Keratinocyte (primary cell): Measurements from ENCODE around the gene ZNF33B. TPM values are rescaled to one million over a fixed set of nuclear protein-coding genes. Genes with fewer than 3 reads are reported as not detected.
A peak's percentile ranks its signal among the peaks of the same experiment; 100 is the strongest.

Source experiments
- DNase-seq: peaks from one replicate; pipeline ENCODE4 v3.0.0-alpha.2; 2011; ENCODE audit warnings: low read depth, missing footprints, low spot score
- FAIRE-seq: peaks from 2 replicates; lab custom pipeline; 2011; peaks lifted over from hg19 to GRCh38; lab: Jason Lieb, UNC
- H2AFZ ChIP-seq: 2 replicates; pipeline ENCODE4 v1.6.0; 2012; ENCODE audit warnings: low read length, control low read depth, inconsistent platforms; ENCODE audit not compliant: control insufficient read depth
- H3K27ac ChIP-seq: 2 replicates; pipeline ENCODE4 v1.5.1; 2011; ENCODE audit warnings: low read length; ENCODE audit not compliant: control insufficient read depth, insufficient read depth
- H3K27me3 ChIP-seq: 3 replicates; pipeline ENCODE4 v1.6.0; 2011; ENCODE audit warnings: low read length; ENCODE audit not compliant: control insufficient read depth, insufficient read depth; ENCODE audit errors: extremely low read depth
- H3K36me3 ChIP-seq, 2 experiments: 2 replicates in 1 of 2; 3 replicates in 1 of 2; pipeline ENCODE4 v1.5.1; 2011; ENCODE audit warnings: low read length in 2 of 2, mild to moderate bottlenecking in 1 of 2; ENCODE audit not compliant: control insufficient read depth in 2 of 2, insufficient read depth in 2 of 2; ENCODE audit errors: extremely low read depth in 1 of 2
- H3K4me1 ChIP-seq: 3 replicates; pipeline ENCODE4 v1.5.1; 2011; ENCODE audit warnings: low read length; ENCODE audit not compliant: control insufficient read depth, insufficient read depth; ENCODE audit errors: extremely low read depth
- H3K4me2 ChIP-seq: 3 replicates; pipeline ENCODE4 v1.6.0; 2011; ENCODE audit warnings: low read depth, low read length; ENCODE audit not compliant: control insufficient read depth, insufficient read depth; ENCODE audit errors: extremely low read depth
- H3K4me3 ChIP-seq, 3 experiments: fragments of 200-600 bp in 1 of 3; sonication (generic) in 1 of 3; 2 replicates in 2 of 3; 3 replicates in 1 of 3; pipeline ENCODE4 v1.5.1; 2011 to 2016; ENCODE audit warnings: low read length in 3 of 3, mild to moderate bottlenecking in 3 of 3, control low read depth in 2 of 3, inconsistent platforms in 1 of 3, low read depth in 1 of 3, mixed read lengths in 1 of 3, mixed run types in 1 of 3, moderate library complexity in 1 of 3; ENCODE audit not compliant: control insufficient read depth in 2 of 3, insufficient read depth in 2 of 3; ENCODE audit errors: extremely low read depth in 1 of 3
- H3K79me2 ChIP-seq: 2 replicates; pipeline ENCODE4 v1.6.0; 2012; ENCODE audit warnings: low read length; ENCODE audit not compliant: control insufficient read depth, insufficient read depth
- H3K9ac ChIP-seq: 3 replicates; pipeline ENCODE4 v1.6.0; 2011; ENCODE audit warnings: low read length; ENCODE audit not compliant: control insufficient read depth, insufficient read depth; ENCODE audit errors: extremely low read depth
- H3K9me1 ChIP-seq: 3 replicates; pipeline ENCODE4 v1.6.0; 2011; ENCODE audit warnings: low read length; ENCODE audit not compliant: control insufficient read depth, insufficient read depth; ENCODE audit errors: extremely low read depth
- H3K9me3 ChIP-seq: 2 replicates; pipeline ENCODE4 v1.5.1; 2012; ENCODE audit warnings: low read depth, low read length; ENCODE audit not compliant: control insufficient read depth
- H4K20me1 ChIP-seq: 3 replicates; pipeline ENCODE4 v1.6.0; 2011; ENCODE audit warnings: low read length; ENCODE audit not compliant: control insufficient read depth, insufficient read depth; ENCODE audit errors: extremely low read depth
- EZH2 ChIP-seq: IDR thresholded peaks from one replicate; pipeline ENCODE4 v1.6.1; 2012; ENCODE audit warnings: inconsistent platforms, mild to moderate bottlenecking, low read length, moderate library complexity
- dilution Hi-C: fragments of 300-500 bp; cut with MboI; formaldehyde crosslinking; loops from one replicate; pipeline ENCODE4 v1.7.0; 2020; ENCODE audit warnings: low sequenced_read_pairs; ENCODE audit not compliant: extremely low pct_ligation_motif_present
- polyA plus RNA-seq, 5 experiments: library from polyadenylated mRNA; depleted of rRNA in 3 of 5; stranded (reverse) in 3 of 5; stranded (forward) in 1 of 5; unstranded in 1 of 5; fragments of >200 nt; gene quantifications; 1 replicate in 1 of 5; 2 replicates in 3 of 5; 3 replicates in 1 of 5; pipeline versions ENCODE4 v1.2.1 to v1.2.3, GENCODE V29; 2011 to 2012; ENCODE audit warnings: missing spikeins in 2 of 5, low read depth in 1 of 5, low replicate concordance in 1 of 5
- TF ChIP-seq, protein P1 (sequence below), 3 experiments: IDR thresholded peaks in 1 of 3; conservative IDR thresholded peaks in 1 of 3; optimal IDR thresholded peaks in 1 of 3; 2 replicates in 2 of 3; 3 replicates in 1 of 3; pipeline versions ENCODE3 to v1.5.1; 2011; ENCODE audit warnings: low read length in 3 of 3, mild to moderate bottlenecking in 3 of 3, moderate library complexity in 2 of 3, control low read depth in 1 of 3, inconsistent platforms in 1 of 3; ENCODE audit not compliant: insufficient read depth in 2 of 3; ENCODE audit errors: extremely low read depth in 1 of 3

The ZNF33B gene
- polyA plus RNA-seq, 1 donor (not counting 4 experiments of a cell fraction or from before 2014, with no cell fraction given) = 9.4 TPM

DNA sequence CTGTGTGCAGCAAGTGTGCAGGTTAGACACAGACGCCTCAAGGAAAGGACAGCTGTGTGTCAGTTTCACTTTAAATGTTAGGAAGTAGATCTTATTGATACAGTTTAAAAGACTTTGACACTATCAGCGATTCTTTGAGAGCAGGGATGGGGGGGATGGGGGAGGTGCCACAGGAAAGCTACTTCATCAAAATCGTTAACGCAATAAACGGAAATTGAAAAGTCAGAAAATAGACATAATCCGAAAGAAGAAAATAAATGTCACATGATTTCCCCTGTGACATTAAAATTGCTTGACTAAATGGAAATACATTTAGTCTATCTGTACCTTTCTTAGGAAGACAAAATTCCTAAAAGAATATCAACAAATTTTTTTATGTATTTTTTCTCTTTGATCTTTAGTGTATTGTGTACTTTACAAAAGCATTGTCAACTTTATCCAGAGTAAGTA lies 476 bp upstream of the ZNF33B start:
- H3K9me3 ChIP-seq = no peaks in the 10 kb centered on the region
- peak overlapping the region; percentile 92 for H3K9ac ChIP-seq
- H2AFZ ChIP-seq = peak overlapping the region; percentile 95
- H3K27ac ChIP-seq = peak overlapping the region; percentile 92
- H3K4me1 ChIP-seq = peaks cover 4% of the 10 kb centered on the region
- TF ChIP-seq, protein P1, sequence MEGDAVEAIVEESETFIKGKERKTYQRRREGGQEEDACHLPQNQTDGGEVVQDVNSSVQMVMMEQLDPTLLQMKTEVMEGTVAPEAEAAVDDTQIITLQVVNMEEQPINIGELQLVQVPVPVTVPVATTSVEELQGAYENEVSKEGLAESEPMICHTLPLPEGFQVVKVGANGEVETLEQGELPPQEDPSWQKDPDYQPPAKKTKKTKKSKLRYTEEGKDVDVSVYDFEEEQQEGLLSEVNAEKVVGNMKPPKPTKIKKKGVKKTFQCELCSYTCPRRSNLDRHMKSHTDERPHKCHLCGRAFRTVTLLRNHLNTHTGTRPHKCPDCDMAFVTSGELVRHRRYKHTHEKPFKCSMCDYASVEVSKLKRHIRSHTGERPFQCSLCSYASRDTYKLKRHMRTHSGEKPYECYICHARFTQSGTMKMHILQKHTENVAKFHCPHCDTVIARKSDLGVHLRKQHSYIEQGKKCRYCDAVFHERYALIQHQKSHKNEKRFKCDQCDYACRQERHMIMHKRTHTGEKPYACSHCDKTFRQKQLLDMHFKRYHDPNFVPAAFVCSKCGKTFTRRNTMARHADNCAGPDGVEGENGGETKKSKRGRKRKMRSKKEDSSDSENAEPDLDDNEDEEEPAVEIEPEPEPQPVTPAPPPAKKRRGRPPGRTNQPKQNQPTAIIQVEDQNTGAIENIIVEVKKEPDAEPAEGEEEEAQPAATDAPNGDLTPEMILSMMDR (optimal IDR thresholded peaks at IDR 0.05 in 1 of 3, IDR thresholded peaks at IDR 0.05 in 1 of 3, conservative IDR thresholded peaks at IDR 0.05 in 1 of 3; ENCODE audit: extremely low read depth in 1 of 3, insufficient read depth in 2 of 3, low read length in 3 of 3) = no peak
- no peak for TF ChIP-seq EZH2
- no peaks in the 10 kb centered on the region for H4K20me1 ChIP-seq
- H3K4me2 ChIP-seq = peak overlapping the region; percentile 54
- FAIRE-seq (no peak), DNase-seq (no peak)
- peak overlapping the region; percentile 51 to 90 (median 84) for H3K4me3 ChIP-seq
- dilution Hi-C loops = no loop called here
- H3K27me3 ChIP-seq = no peaks in the 10 kb centered on the region
- H3K79me2 ChIP-seq = peaks cover 32% of the 10 kb centered on the region
- no peaks in the 10 kb centered on the region for H3K9me1 ChIP-seq
- H3K36me3 ChIP-seq = no peaks in the 10 kb centered on the region

DNA sequence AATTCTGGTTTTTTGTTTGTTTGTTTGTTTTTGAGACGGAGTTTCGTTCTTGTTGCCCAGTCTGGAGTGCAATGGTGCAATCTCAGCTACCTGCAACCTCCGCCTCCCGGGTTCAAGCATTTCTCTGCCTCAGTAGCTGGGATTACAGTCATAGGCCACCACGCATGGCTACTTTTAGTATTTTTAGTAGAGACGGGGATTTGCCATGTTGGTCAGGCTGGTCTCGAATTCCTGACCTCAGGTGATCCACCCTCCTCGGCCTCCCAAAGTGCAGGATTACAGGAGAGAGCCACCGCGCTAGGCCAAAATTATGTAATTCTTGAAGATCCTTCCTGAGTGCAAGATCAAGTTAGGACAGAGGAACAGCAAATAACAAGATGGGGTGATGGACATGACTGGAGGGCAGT lies 719 bp downstream of the ZNF33B start:
- H3K27me3 ChIP-seq = no peaks in the 10 kb centered on the region
- peak overlapping the region; percentile 51 to 90 (median 84) for H3K4me3 ChIP-seq
- H4K20me1 ChIP-seq = no peaks in the 10 kb centered on the region
- no peaks in the 10 kb centered on the region for H3K9me3 ChIP-seq
- DNase-seq = no peak
- H3K9me1 ChIP-seq = no peaks in the 10 kb centered on the region
- H3K36me3 ChIP-seq = peaks cover 0 to under 1% of the 10 kb centered on the region in 2 experiments
- H3K79me2 ChIP-seq = peaks cover 37% of the 10 kb centered on the region
- H3K4me1 ChIP-seq = peaks cover 4% of the 10 kb centered on the region
- H3K9ac ChIP-seq = peak overlapping the region; percentile 92
- H3K4me2 ChIP-seq = peak overlapping the region; percentile 54
- dilution Hi-C loops = no loop called here
- H2AFZ ChIP-seq = peak overlapping the region; percentile 91
- no peak for FAIRE-seq
- H3K27ac ChIP-seq = peak overlapping the region; percentile 92
- TF ChIP-seq, protein P1 (optimal IDR thresholded peaks at IDR 0.05 in 1 of 3, IDR thresholded peaks at IDR 0.05 in 1 of 3, conservative IDR thresholded peaks at IDR 0.05 in 1 of 3; ENCODE audit: extremely low read depth in 1 of 3, insufficient read depth in 2 of 3, low read length in 3 of 3) = no peak
- no peak for TF ChIP-seq EZH2
